CD14-positive monocyte (primary cell): ENCODE results near the gene EIF1. TPM values are rescaled to one million over a fixed set of nuclear protein-coding genes. Genes with fewer than 3 reads are reported as not detected.
A peak's percentile ranks its signal among the peaks of the same experiment; 100 is the strongest.

Experiments
- DNase-seq, 3 donors: peaks; one replicate each; pipeline ENCODE4 v3.0.0-alpha.2; 2011 to 2022
- H2AFZ ChIP-seq: 2 replicates; pipeline ENCODE4 v1.6.0; 2012; ENCODE audit warnings: mild to moderate bottlenecking, low read depth, low read length, inconsistent platforms; ENCODE audit not compliant: insufficient read depth, poor library complexity, severe bottlenecking
- H3K27ac ChIP-seq, 2 donors: 1 replicate in 1 of 2; 2 replicates in 1 of 2; pipeline ENCODE4 v1.5.1; 2012 to 2013; ENCODE audit warnings: low read length in 2 of 2, control low read depth in 1 of 2, inconsistent platforms in 1 of 2, low read depth in 1 of 2, mild to moderate bottlenecking in 1 of 2
- H3K27me3 ChIP-seq, 2 donors: one replicate each; pipeline versions ENCODE4 v1.6.0 to v1.6.1; 2011 to 2013; ENCODE audit warnings: low read length in 2 of 2; ENCODE audit not compliant: control insufficient read depth in 2 of 2, insufficient read depth in 2 of 2
- H3K36me3 ChIP-seq, 2 donors: replicated peaks in 1 of 2; 1 replicate in 1 of 2; 2 replicates in 1 of 2; pipeline versions ENCODE4 v1.5.1 to v1.6.1; 2012 to 2013; ENCODE audit warnings: low read length in 2 of 2, control low read depth in 1 of 2, inconsistent platforms in 1 of 2, mild to moderate bottlenecking in 1 of 2; ENCODE audit not compliant: insufficient read depth in 2 of 2, control insufficient read depth in 1 of 2
- H3K4me1 ChIP-seq, 2 donors: 1 replicate in 1 of 2; 2 replicates in 1 of 2; pipeline versions ENCODE4 v1.5.1 to v1.6.1; 2012 to 2013; ENCODE audit warnings: low read length in 2 of 2, control low read depth in 1 of 2, inconsistent platforms in 1 of 2, mild to moderate bottlenecking in 1 of 2, moderate library complexity in 1 of 2; ENCODE audit not compliant: insufficient read depth in 2 of 2, control insufficient read depth in 1 of 2
- H3K4me2 ChIP-seq: replicated peaks from 2 replicates; pipeline ENCODE3; 2012; ENCODE audit warnings: low read length, moderate library complexity, mild to moderate bottlenecking; ENCODE audit not compliant: poor library complexity, severe bottlenecking; ENCODE audit errors: extremely low read depth
- H3K4me3 ChIP-seq, 3 experiments: fragments of 200-600 bp in 1 of 3; sonication (generic) in 1 of 3; replicated peaks in 1 of 3; 1 replicate in 2 of 3; 2 replicates in 1 of 3; pipeline ENCODE4 v1.5.1; 2011 to 2013; ENCODE audit warnings: low read length in 3 of 3, mild to moderate bottlenecking in 3 of 3, control low read depth in 2 of 3, low read depth in 2 of 3, inconsistent platforms in 1 of 3, moderate library complexity in 1 of 3
- H3K79me2 ChIP-seq: 2 replicates; pipeline ENCODE4 v1.6.0; 2012; ENCODE audit warnings: mild to moderate bottlenecking, control low read depth, inconsistent platforms, low read length, moderate library complexity; ENCODE audit not compliant: insufficient read depth
- H3K9ac ChIP-seq: 2 replicates; pipeline ENCODE4 v1.6.0; 2017; ENCODE audit warnings: low read length, mild to moderate bottlenecking; ENCODE audit not compliant: insufficient read depth, poor library complexity, severe bottlenecking
- H3K9me3 ChIP-seq, 2 donors: replicated peaks in 1 of 2; 1 replicate in 1 of 2; 2 replicates in 1 of 2; pipeline versions ENCODE4 v1.5.1 to v1.6.1; 2012 to 2013; ENCODE audit warnings: low read length in 2 of 2, control low read depth in 1 of 2; ENCODE audit not compliant: control insufficient read depth in 1 of 2, insufficient read depth in 1 of 2
- H4K20me1 ChIP-seq: 2 replicates; pipeline ENCODE4 v1.6.0; 2012; ENCODE audit warnings: mild to moderate bottlenecking, low read length, control low read depth, moderate library complexity; ENCODE audit not compliant: insufficient read depth
- H3K27ac Mint-ChIP-seq, 7 donors: one replicate each; pipeline ENCODE4 v1.8.0; 2020; ENCODE audit warnings: mild to moderate bottlenecking in 7 of 7, mixed read lengths in 7 of 7, moderate library complexity in 6 of 7, inconsistent platforms in 2 of 7
- H3K27me3 Mint-ChIP-seq, 3 donors: one replicate each; pipeline ENCODE4 v1.8.0; 2021 to 2022; ENCODE audit warnings: low read depth in 3 of 3, mild to moderate bottlenecking in 3 of 3, mixed read lengths in 3 of 3, moderate library complexity in 3 of 3, inconsistent platforms in 1 of 3
- H3K36me3 Mint-ChIP-seq, 2 donors: one replicate each; pipeline ENCODE4 v1.8.0; 2020; ENCODE audit warnings: mixed read lengths in 2 of 2, inconsistent platforms in 1 of 2, mild to moderate bottlenecking in 1 of 2
- H3K4me1 Mint-ChIP-seq: one replicate; pipeline ENCODE4 v1.8.0; 2020; ENCODE audit warnings: mild to moderate bottlenecking, mixed read lengths
- H3K4me3 Mint-ChIP-seq, 2 donors: one replicate each; pipeline ENCODE4 v1.8.0; 2020; ENCODE audit warnings: mild to moderate bottlenecking in 2 of 2, mixed read lengths in 2 of 2, moderate library complexity in 1 of 2
- H3K9me3 Mint-ChIP-seq, 7 donors: one replicate each; pipeline ENCODE4 v1.8.0; 2020 to 2022; ENCODE audit warnings: mixed read lengths in 7 of 7, mild to moderate bottlenecking in 6 of 7, moderate library complexity in 6 of 7, inconsistent platforms in 2 of 7
- CTCF ChIP-seq: fragments of 200-600 bp; IDR thresholded peaks from one replicate; pipeline ENCODE4 v1.8.0; 2022; ENCODE audit warnings: antibody characterized with exemption, mild to moderate bottlenecking
- WGBS: methylation state at CpG from one replicate; pipeline ENCODE4 v1.1.5; 2013; ENCODE audit warnings: missing lambda C conversion rate; ENCODE audit not compliant: insufficient coverage; 5-methylcytosine and 5-hydroxymethylcytosine counted together
- intact Hi-C, 2 donors: fragments of 100-400 bp; cut with micrococcal nuclease; formaldehyde crosslinking; loops; one replicate each; pipeline versions ENCODE4 v1.15.0 to v1.15.1; 2023
- polyA plus RNA-seq, 3 donors: library from polyadenylated mRNA; depleted of rRNA in 1 of 3; unstranded in 2 of 3; stranded (reverse) in 1 of 3; fragments of 300-500 nt in 2 of 3; fragments of >200 nt in 1 of 3; fragmentation: Illumina TruSeq in 2 of 3; gene quantifications; 1 replicate in 2 of 3; 2 replicates in 1 of 3; pipeline ENCODE4 v1.2.3, GENCODE V29; 2012 to 2021

The EIF1 gene
- polyA plus RNA-seq, 3 donors: 1,176 to 1,536 (median 1,425) TPM

GRCh38 chr17:41702712-41703111 is 14.0 kb downstream of the EIF1 start:
- no peak overlapping the region for H3K27ac ChIP-seq
- no peaks in the 10 kb centered on the region for H3K9me3 Mint-ChIP-seq
- H3K27me3 Mint-ChIP-seq: peaks cover 0 to 2% (median under 1%) of the 10 kb centered on the region in 3 donors
- H3K4me1 Mint-ChIP-seq: peaks cover 3% of the 10 kb centered on the region
- intact Hi-C loops: no loop called here
- H3K36me3 Mint-ChIP-seq: no peaks in the 10 kb centered on the region
- no peaks in the 10 kb centered on the region for H3K36me3 ChIP-seq
- WGBS: 100% methylated on average over 3 of the region's 8 CpGs
- peaks cover under 1% of the 10 kb centered on the region in 2 donors for H3K4me1 ChIP-seq
- no peak overlapping the region for H3K27ac Mint-ChIP-seq
- no peak for DNase-seq
- H3K79me2 ChIP-seq: no peaks in the 10 kb centered on the region
- H3K9ac ChIP-seq: no peak overlapping the region
- H2AFZ ChIP-seq: no peak overlapping the region
- no peak overlapping the region for H3K4me2 ChIP-seq
- H3K4me3 Mint-ChIP-seq: no peak overlapping the region
- H3K27me3 ChIP-seq: no peaks in the 10 kb centered on the region
- no peak for TF ChIP-seq CTCF
- H3K9me3 ChIP-seq: no peaks in the 10 kb centered on the region
- H4K20me1 ChIP-seq: no peaks in the 10 kb centered on the region
- no peak overlapping the region for H3K4me3 ChIP-seq

- WGBS: 92% methylated on average over 7 of the region's 13 CpGs
- no peak overlapping the region for H3K9ac ChIP-seq
- H3K9me3 ChIP-seq: no peaks in the 10 kb centered on the region
- no peak overlapping the region for H3K4me2 ChIP-seq
- no peaks in the 10 kb centered on the region for H3K79me2 ChIP-seq
- no peaks in the 10 kb centered on the region for H3K36me3 Mint-ChIP-seq
- no peak overlapping the region for H3K4me3 ChIP-seq
- DNase-seq: no peak
- H3K4me1 Mint-ChIP-seq: peaks cover 1% of the 10 kb centered on the region
- H3K4me1 ChIP-seq: no peaks in the 10 kb centered on the region
- no peaks in the 10 kb centered on the region for H3K36me3 ChIP-seq
- no peak overlapping the region for H3K4me3 Mint-ChIP-seq
- H3K27ac Mint-ChIP-seq: peak overlapping the region in 1 of 7 donors; percentile 39
- H3K9me3 Mint-ChIP-seq: peaks cover 0 to 4% (median 0%) of the 10 kb centered on the region in 7 donors
- no peaks in the 10 kb centered on the region for H4K20me1 ChIP-seq
- H2AFZ ChIP-seq: no peak overlapping the region
- intact Hi-C loops: no loop called here
- peaks cover 3 to 4% (median 3%) of the 10 kb centered on the region in 3 donors for H3K27me3 Mint-ChIP-seq
- no peaks in the 10 kb centered on the region for H3K27me3 ChIP-seq
- TF ChIP-seq CTCF: no peak
- no peak overlapping the region for H3K27ac ChIP-seq
These were observed 16.7 kb downstream of the EIF1 start for GRCh38 chr17:41705271-41705991.
